ENCODE measurements around the gene CHST11. TPM values are rescaled to one million over a fixed set of nuclear protein-coding genes. Genes with fewer than 3 reads are reported as not detected.

Gene CHST11
- total and polyA plus RNA-seq, 9 of the 15 experiments (the other 6 are each of a cell fraction or from before 2014, with no cell fraction given) = 2.3 to 38.7 (median 15.0) TPM

- no peak for TF ChIP-seq RERE (CRISPR knock-in tag; IDR thresholded peaks at IDR 0.05; ENCODE audit: borderline replicate concordance)
- TF ChIP-seq MAFF (IDR thresholded peaks at IDR 0.05; ENCODE audit: low read length) = no peak
- no peak for TF ChIP-seq ZNF282 (CRISPR knock-in tag; IDR thresholded peaks at IDR 0.05)
- TF ChIP-seq ZNF3 (CRISPR knock-in tag; IDR thresholded peaks at IDR 0.05) = no peak
- TF ChIP-seq TAF1 (IDR thresholded peaks at IDR 0.05; ENCODE audit: control insufficient read depth, extremely low read depth, insufficient read depth, low read length, severe bottlenecking) = peak; percentile 25
- TF ChIP-seq MCM2 (IDR thresholded peaks at IDR 0.05; ENCODE audit: low read depth) = no peak
- TF ChIP-seq ZNF384 (IDR thresholded peaks at IDR 0.05; ENCODE audit: low read depth, low read length) = no peak
- no peak for TF ChIP-seq CBX8 (IDR thresholded peaks at IDR 0.05; ENCODE audit: borderline replicate concordance, extremely low read depth, low read depth, low read length, poor library complexity, severe bottlenecking)
- no peak for TF ChIP-seq USF2 (CRISPR knock-in tag; IDR thresholded peaks at IDR 0.05)
- peak; percentile 36; the same call in 1 of the 2 replicates for TF ChIP-seq ZNF354B (CRISPR knock-in tag; IDR thresholded peaks at IDR 0.05)
- peak; percentile 97 for TF ChIP-seq CCNT2 (IDR thresholded peaks at IDR 0.05; ENCODE audit: borderline replicate concordance, extremely low read depth, insufficient read length, low read depth, low read length)
- no peak for TF ChIP-seq SIN3A (IDR thresholded peaks at IDR 0.05; ENCODE audit: borderline replicate concordance in 2 of 2, control insufficient read depth in 1 of 2, low read depth in 2 of 2, low read length in 2 of 2)
- TF ChIP-seq ZFP1 (CRISPR knock-in tag; IDR thresholded peaks at IDR 0.05) = 0 out of 2 replicates have a peak, but pooled peaks have one; percentile 29
- peak in 1 of 2 experiments; percentile 72; a peak in 2 of 4 replicates for TF ChIP-seq MLLT1 (IDR thresholded peaks at IDR 0.05)
- peak; percentile 81 for TF ChIP-seq MTA1 (IDR thresholded peaks at IDR 0.05; ENCODE audit: borderline replicate concordance)
- TF ChIP-seq ETV5 (CRISPR knock-in tag; IDR thresholded peaks at IDR 0.05; ENCODE audit: low read depth) = 0 out of 2 replicates have a peak, but pooled peaks have one; percentile 47
- TF ChIP-seq ELF2 (CRISPR knock-in tag; IDR thresholded peaks at IDR 0.05) = no peak
These were observed 10.6 kb downstream of the CHST11 start (continued) for GRCh38 chr12:104467346-104467837.
